HepG2 (cell line): Measurements from ENCODE around the gene TERC. TPM values are rescaled to one million over a fixed set of nuclear protein-coding genes. Genes with fewer than 3 reads are reported as not detected.

ENCODE experiments used
- AKAP8 ChIP-seq: sonication (generic); formaldehyde crosslinking; IDR thresholded peaks from 2 replicates; pipeline ENCODE4 v1.5.1; 2020; ENCODE audit warnings: mild to moderate bottlenecking, missing genetic modification reagents
- CREB1 ChIP-seq, 2 experiments: fragments of 450-650 bp in 1 of 2; IDR thresholded peaks; 2 replicates each; pipeline ENCODE4 v1.6.1; 2016 to 2017; ENCODE audit warnings: control low read depth in 1 of 2, mild to moderate bottlenecking in 1 of 2, missing compliant biosample characterization in 1 of 2, missing genetic modification characterization in 1 of 2
- GATAD1 ChIP-seq: IDR thresholded peaks from 2 replicates; pipeline ENCODE4 v1.6.1; 2016; ENCODE audit warnings: missing genetic modification reagents, missing compliant biosample characterization
- HIVEP1 ChIP-seq: sonication (generic); formaldehyde crosslinking; IDR thresholded peaks from 2 replicates; pipeline ENCODE4 v1.4.0; 2020; ENCODE audit warnings: mild to moderate bottlenecking, missing genetic modification reagents
- HNF1B ChIP-seq: sonication (generic); formaldehyde crosslinking; IDR thresholded peaks from 2 replicates; pipeline ENCODE4 v1.5.1; 2020; ENCODE audit warnings: mild to moderate bottlenecking, moderate library complexity, missing genetic modification reagents
- MAFK ChIP-seq, 2 experiments: IDR thresholded peaks in 1 of 2; conservative IDR thresholded peaks in 1 of 2; 2 replicates each; pipeline ENCODE4 v1.6.1; 2011; ENCODE audit warnings: improper control_type of control experiment in 2 of 2, low read length in 2 of 2
- ONECUT2 ChIP-seq: sonication (generic); formaldehyde crosslinking; IDR thresholded peaks from 2 replicates; pipeline ENCODE4 v1.4.0; 2020; ENCODE audit warnings: missing genetic modification reagents
- SMAD1 ChIP-seq: sonication (generic); formaldehyde crosslinking; IDR thresholded peaks from 2 replicates; pipeline ENCODE4 v1.4.0; 2020; ENCODE audit warnings: missing genetic modification reagents, low read depth, mild to moderate bottlenecking, borderline replicate concordance
- SOX5 ChIP-seq: IDR thresholded peaks from 2 replicates; pipeline ENCODE4 v1.6.1; 2016; ENCODE audit warnings: borderline replicate concordance
- STAG1 ChIP-seq: sonication (generic); formaldehyde crosslinking; IDR thresholded peaks from 2 replicates; pipeline ENCODE4 v1.4.0; 2020; ENCODE audit warnings: missing genetic modification reagents
- STAT6 ChIP-seq: sonication (generic); formaldehyde crosslinking; IDR thresholded peaks from 2 replicates; pipeline ENCODE4 v1.4.0; 2020; ENCODE audit warnings: missing genetic modification reagents, mild to moderate bottlenecking, borderline replicate concordance
- ZNF232 ChIP-seq: sonication (generic); formaldehyde crosslinking; IDR thresholded peaks from 2 replicates; pipeline ENCODE4 v1.4.0; 2020; ENCODE audit warnings: missing genetic modification reagents, borderline replicate concordance
- ZNF318 ChIP-seq: sonication (generic); formaldehyde crosslinking; IDR thresholded peaks from 2 replicates; pipeline ENCODE4 v1.4.0; 2020; ENCODE audit warnings: mild to moderate bottlenecking, missing genetic modification reagents
- ZNF343 ChIP-seq: sonication (generic); formaldehyde crosslinking; IDR thresholded peaks from 2 replicates; pipeline ENCODE4 v1.4.0; 2020; ENCODE audit warnings: mild to moderate bottlenecking, missing genetic modification reagents
- ZNF740 ChIP-seq: sonication (generic); formaldehyde crosslinking; IDR thresholded peaks from 2 replicates; pipeline ENCODE4 v1.4.0; 2020; ENCODE audit warnings: missing genetic modification reagents
- polyA plus RNA-seq, 8 experiments: library from polyadenylated mRNA; depleted of rRNA in 3 of 8; stranded (reverse) in 7 of 8; unstranded in 1 of 8; fragments of >200 nt; fragmentation: Illumina TruSeq in 4 of 8; extraction: Trizol in 4 of 8; gene quantifications; 2 replicates each; pipeline versions ENCODE4 v1.2.1 to v1.2.3, GENCODE V29; 2011 to 2016; ENCODE audit warnings: low read depth in 4 of 8, missing spikeins in 1 of 8, mixed read lengths in 1 of 8; ENCODE audit not compliant: insufficient read depth in 1 of 8
- total RNA-seq, 5 experiments: library from RNA; depleted of rRNA; stranded (reverse); fragments of >200 nt; fragmentation: Illumina TruSeq; extraction: Trizol; gene quantifications; 2 replicates each; pipeline ENCODE4 v1.2.3, GENCODE V29; 2016; ENCODE audit warnings: low read depth in 1 of 5

TERC gene
- total and polyA plus RNA-seq, 2 of the 13 experiments (the other 11 are each of a cell fraction or from before 2014, with no cell fraction given): 1.3 to 74.6 TPM

GRCh38 chr3:169772897-169773816 is 8.3 kb upstream of the TERC start, which contains the start of gene MYNN (continued):
- TF ChIP-seq ZNF318 (CRISPR knock-in tag) (peak; percentile 35; the same call in 1 of the 2 replicates), ZNF232 (CRISPR knock-in tag) (peak; percentile 75), MAFK (conservative IDR thresholded peaks at IDR 0.05 in 1 of 2, IDR thresholded peaks at IDR 0.05 in 1 of 2; ENCODE audit: low read length in 2 of 2) (no peak), CREB1 (IDR thresholded peaks at IDR 0.05) (peak; percentile 91), CREB1 (CRISPR knock-in tag; IDR thresholded peaks at IDR 0.05) (peak; percentile 96), STAG1 (CRISPR knock-in tag) (0 out of 2 replicates have a peak, but pooled peaks have one; percentile 12), ZNF740 (CRISPR knock-in tag) (0 out of 2 replicates have a peak, but pooled peaks have one; percentile 33), ZNF343 (CRISPR knock-in tag) (peak; percentile 94), GATAD1 (peak; percentile 95), ONECUT2 (no peak), AKAP8 (no peak), HIVEP1 (CRISPR knock-in tag) (peak; percentile 92), SOX5 (CRISPR knock-in tag) (no peak; the same call in 1 of the 2 replicates), SMAD1 (CRISPR knock-in tag) (no peak), STAT6 (no peak), HNF1B (CRISPR knock-in tag) (peak; percentile 20; the same call in 1 of the 2 replicates)
